GM21526 (cell line): ENCODE data around the gene TCF25.
"Not testable (repeated sequence)": the region's sequence is repeated elsewhere in the genome, so short reads cannot be mapped to it uniquely, and the experiment has no call there.

Experiments
- ATAC-seq: cut with Tn5 transposase; IDR thresholded peaks from one replicate; pipeline ENCODE4 v1.9.1; 2021; ENCODE audit warnings: moderate library complexity; ENCODE audit not compliant: unreplicated experiment, low FRiP score

Gene TCF25

GRCh38 chr16:89902980-89903379, 29.6 kb downstream of the TCF25 start:
- ATAC-seq, result no peak

- no peak for ATAC-seq
These were observed 30.6 kb downstream of the TCF25 start for GRCh38 chr16:89903908-89904515.

- ATAC-seq, result no peak
These were observed 31.5 kb downstream of the TCF25 start for GRCh38 chr16:89904606-89905510.

- no peak for ATAC-seq
These were observed 32.2 kb downstream of the TCF25 start for GRCh38 chr16:89905511-89906139.

- no peak for ATAC-seq
These were observed 33.0 kb downstream of the TCF25 start for GRCh38 chr16:89906140-89907025.

- ATAC-seq, result no peak
These were observed 33.8 kb downstream of the TCF25 start for GRCh38 chr16:89907055-89907814.

GRCh38 chr16:89908236-89908635, 34.8 kb downstream of the TCF25 start:
- ATAC-seq, result no peak

- ATAC-seq, result peak; percentile 63
These were observed 36.7 kb downstream of the TCF25 start for GRCh38 chr16:89909777-89910716.

- ATAC-seq, result no peak
These were observed 37.4 kb downstream of the TCF25 start for GRCh38 chr16:89910717-89911354.

GRCh38 chr16:89911375-89911774, 38.0 kb downstream of the TCF25 start:
- ATAC-seq, result no peak

GRCh38 chr16:89912143-89912542, 38.8 kb downstream of the TCF25 start:
- no peak for ATAC-seq

- ATAC-seq, result no peak
These were observed 39.2 kb downstream of the TCF25 start for GRCh38 chr16:89912627-89913026.

- no peak for ATAC-seq
These were observed 40.3 kb downstream of the TCF25 start for GRCh38 chr16:89913408-89914387.

- ATAC-seq, result not testable (repeated sequence)
These were observed 41.4 kb downstream of the TCF25 start for GRCh38 chr16:89914642-89915285.

GRCh38 chr16:89915303-89916232, 42.2 kb downstream of the TCF25 start:
- no peak for ATAC-seq
